GM12865 (cell line): ENCODE results near the gene HOXC6.

Experiments used
- DNase-seq: peaks from one replicate; pipeline ENCODE4 v3.0.0; 2010; ENCODE audit warnings: low read depth
- H3K4me3 ChIP-seq: 2 replicates; pipeline ENCODE4 v1.5.1; 2011; ENCODE audit warnings: mild to moderate bottlenecking, low read depth, low read length, control low read depth
- CTCF ChIP-seq: IDR thresholded peaks from 2 replicates; pipeline ENCODE4 v1.5.1; 2011; ENCODE audit warnings: low read length, control low read depth, low read depth, inconsistent platforms; ENCODE audit not compliant: insufficient read depth; ENCODE audit errors: missing control alignments

HOXC6 gene

GRCh38 chr12:54051874-54052437, 23.7 kb downstream of the HOXC6 start:
- no peak overlapping the region for H3K4me3 ChIP-seq
- DNase-seq, result no peak
- no peak for TF ChIP-seq CTCF

- DNase-seq, result peak; percentile 12
- TF ChIP-seq CTCF, result no peak
- peak overlapping the region; percentile 83 for H3K4me3 ChIP-seq
These were observed 24.3 kb downstream of the HOXC6 start for GRCh38 chr12:54052438-54053002.

- peak; percentile 87 for DNase-seq
- peak overlapping the region; percentile 83 for H3K4me3 ChIP-seq
- no peak for TF ChIP-seq CTCF
These were observed 24.9 kb downstream of the HOXC6 start for GRCh38 chr12:54053003-54053750.

GRCh38 chr12:54053751-54054741, 25.8 kb downstream of the HOXC6 start, which contains the start of gene HOXC4:
HOXC4 (plus strand) TSS chr12:54053835; CDS start chr12:54053923, 88 bp downstream.
- TF ChIP-seq CTCF, result no peak
- H3K4me3 ChIP-seq, result peak within 1 kb of the TSS; percentile 83
- peak; percentile 77 for DNase-seq

GRCh38 chr12:54054742-54055194, 26.5 kb downstream of the HOXC6 start:
- no peak for TF ChIP-seq CTCF
- peak overlapping the region; percentile 83 for H3K4me3 ChIP-seq
- DNase-seq, result no peak

- no peak for TF ChIP-seq CTCF
- H3K4me3 ChIP-seq, result no peak overlapping the region
- no peak for DNase-seq
These were observed 27.3 kb downstream of the HOXC6 start for GRCh38 chr12:54055552-54055951.
